DND-41 (cell line): ENCODE results near the gene CFAP61.

Experiments
- CTCF ChIP-seq: IDR thresholded peaks from 2 replicates; pipeline ENCODE4 v1.5.1; 2012; ENCODE audit warnings: borderline replicate concordance, low read length, moderate library complexity, mild to moderate bottlenecking; ENCODE audit not compliant: poor library complexity, severe bottlenecking; ENCODE audit errors: extremely low read depth
- EZH2 ChIP-seq: IDR thresholded peaks from 3 replicates; pipeline ENCODE4 v1.6.1; 2012; ENCODE audit warnings: borderline replicate concordance, low read depth, mild to moderate bottlenecking, moderate library complexity, low read length, inconsistent platforms; ENCODE audit not compliant: severe bottlenecking

- TF ChIP-seq CTCF (no peak), EZH2 (no peak)
Measured at GRCh38 chr20:20364593-20365479, 312.5 kb downstream of the CFAP61 start.
